HG02798 (cell line): ENCODE data around the gene CD74.

Experiments
- ATAC-seq: cut with Tn5 transposase; IDR thresholded peaks from one replicate; pipeline ENCODE4 v1.9.1; 2021; ENCODE audit warnings: mild to moderate bottlenecking; ENCODE audit not compliant: unreplicated experiment, poor library complexity

CD74 gene

DNA sequence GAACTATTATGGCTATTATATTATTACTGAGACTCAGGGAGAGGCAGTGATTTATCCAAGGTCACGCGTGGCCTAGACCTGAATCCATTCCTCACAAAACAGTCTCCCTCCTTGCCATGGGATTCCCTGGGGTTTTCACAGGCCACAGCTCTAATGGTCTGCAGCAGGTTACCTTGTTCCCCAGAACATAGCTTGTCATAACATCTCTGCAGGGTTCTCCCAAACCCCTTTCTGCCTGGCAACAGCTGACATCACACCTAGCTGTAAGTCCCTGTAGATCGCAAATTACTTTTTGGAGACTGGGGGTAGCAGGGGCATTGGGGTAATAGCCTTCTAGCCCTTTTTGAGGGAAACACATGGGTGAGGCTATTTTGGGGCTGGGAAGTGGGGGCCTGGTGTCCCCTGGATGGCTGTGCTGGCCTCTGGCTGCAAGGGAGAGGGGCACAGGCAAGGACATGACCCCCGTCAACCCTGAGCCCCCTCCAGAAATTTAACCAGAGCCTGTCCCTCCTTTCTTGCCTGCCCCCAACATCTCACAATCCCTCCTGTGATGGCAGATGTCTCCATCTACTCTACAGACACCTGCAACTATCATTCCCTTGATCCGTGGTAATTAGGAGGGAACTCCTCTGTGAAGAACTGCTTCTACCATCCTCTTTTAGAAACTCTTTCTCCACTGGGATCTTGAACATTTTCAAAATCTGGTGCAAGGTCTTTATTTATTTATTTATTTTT lies 1.3 kb downstream of the CD74 start:
- peak; percentile 11 for ATAC-seq

DNA sequence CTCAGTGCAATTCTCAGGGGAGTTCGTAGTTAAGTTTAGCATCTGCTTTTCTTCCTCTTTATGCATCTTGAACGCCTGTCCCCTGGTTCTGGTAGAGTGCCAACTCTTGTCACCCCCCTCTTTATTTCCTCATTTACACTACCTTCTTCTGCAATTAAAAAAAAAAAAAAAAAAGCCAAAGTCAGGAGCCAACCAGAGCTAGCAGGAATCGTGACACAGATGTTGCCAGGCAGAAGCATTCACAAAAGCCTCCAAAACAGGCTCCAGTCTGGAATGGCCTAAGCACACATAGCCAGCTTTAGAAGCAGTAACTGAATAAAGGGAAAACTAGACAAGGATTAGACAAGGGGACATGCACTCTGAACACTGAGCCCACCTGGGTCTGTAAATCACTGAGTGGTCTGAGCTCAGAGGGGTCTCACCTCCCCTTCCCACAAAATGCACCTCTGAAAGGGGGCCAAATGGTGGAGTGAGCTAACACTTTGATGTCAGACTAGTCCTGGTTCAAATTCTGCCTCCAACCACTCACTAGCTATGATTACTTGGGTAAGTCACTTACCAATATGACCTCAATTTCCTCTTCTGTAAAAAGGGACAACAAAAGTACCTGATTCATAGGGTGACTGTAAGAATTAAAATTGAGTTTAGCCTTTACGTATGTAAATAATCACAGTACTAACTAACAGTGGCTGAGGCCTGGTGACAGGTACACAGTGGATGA lies 2.0 kb downstream of the CD74 start:
- no peak for ATAC-seq

- peak; percentile 30 for ATAC-seq
Observed at GRCh38 chr5:150409638-150410523, 2.8 kb downstream of the CD74 start.

GRCh38 chr5:150408231-150408943 lies 4.3 kb downstream of the CD74 start:
- no peak for ATAC-seq

GRCh38 chr5:150407096-150407720 lies 5.5 kb downstream of the CD74 start:
- no peak for ATAC-seq

- no peak for ATAC-seq
Observed at GRCh38 chr5:150406723-150407095, 6.0 kb downstream of the CD74 start.

DNA sequence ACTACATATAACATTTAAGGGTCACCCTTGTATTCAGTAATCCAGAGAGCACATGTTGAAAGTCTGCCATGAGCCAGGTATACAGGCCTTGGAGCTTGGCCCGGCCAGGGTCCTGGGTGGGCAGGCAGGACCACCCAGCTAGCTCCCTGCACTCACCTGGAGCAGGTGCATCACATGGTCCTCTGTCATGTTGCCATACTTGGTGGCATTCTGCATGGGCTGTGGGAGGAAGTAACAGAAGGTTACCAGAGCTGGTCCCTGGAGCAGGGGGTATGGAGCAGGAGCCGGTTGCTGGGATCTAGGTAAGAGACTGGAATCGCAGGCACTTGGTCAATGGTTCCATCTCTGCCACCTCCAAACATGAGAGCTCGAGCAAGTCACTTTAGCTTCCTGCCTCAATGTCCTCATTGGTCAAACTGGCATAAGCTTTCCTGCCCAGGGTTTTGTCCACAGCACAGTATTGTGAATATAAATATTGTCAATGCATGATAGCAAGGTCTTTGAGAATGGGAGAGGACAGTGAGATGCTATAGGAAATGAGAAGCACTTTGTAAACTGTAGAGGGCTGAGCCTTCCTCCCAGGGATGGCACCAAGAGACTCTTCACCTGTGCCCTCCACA lies 6.5 kb downstream of the CD74 start:
- no peak for ATAC-seq

DNA sequence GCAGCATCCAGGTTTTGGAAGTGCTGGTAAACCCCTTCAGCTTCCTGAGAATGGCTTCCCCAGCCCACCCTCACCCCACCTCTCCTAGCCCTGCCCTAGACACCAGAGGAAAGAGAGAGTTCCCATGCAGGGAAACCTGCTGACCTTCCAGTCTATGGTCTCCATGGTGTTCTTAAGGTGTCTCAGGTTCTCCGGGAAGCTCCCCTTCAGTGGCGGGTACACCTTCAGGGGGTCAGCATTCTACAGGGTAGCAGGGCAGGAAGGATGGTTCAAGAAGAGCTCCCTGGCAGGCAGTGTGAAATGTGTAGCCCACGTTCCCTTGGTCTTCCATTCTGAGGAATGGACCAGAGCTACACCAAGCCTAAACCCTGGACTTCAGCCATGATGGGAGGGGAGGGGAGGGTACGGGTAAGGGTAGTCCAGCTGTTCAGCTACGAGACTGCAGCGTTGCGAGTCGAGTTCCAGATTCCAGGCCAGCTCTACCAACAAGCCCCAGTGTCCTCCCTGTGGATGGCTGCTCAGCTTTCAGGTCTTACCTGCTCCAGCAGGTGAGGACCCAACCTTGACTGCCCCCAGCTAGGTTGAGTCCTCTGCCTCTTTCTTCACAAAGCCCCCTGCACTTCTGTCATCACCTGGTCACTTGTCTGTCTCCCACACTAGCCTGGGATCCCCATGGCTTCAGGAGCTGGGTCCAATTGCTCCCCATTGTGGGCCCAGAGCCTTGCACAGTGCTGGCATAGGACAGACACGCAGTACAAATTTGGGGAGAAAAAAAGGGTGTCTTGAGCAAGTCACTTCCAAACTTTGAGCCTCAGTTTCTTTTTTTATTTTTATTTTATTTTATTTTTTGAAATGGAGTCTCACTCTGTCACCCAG lies 7.5 kb downstream of the CD74 start:
- no peak for ATAC-seq

DNA sequence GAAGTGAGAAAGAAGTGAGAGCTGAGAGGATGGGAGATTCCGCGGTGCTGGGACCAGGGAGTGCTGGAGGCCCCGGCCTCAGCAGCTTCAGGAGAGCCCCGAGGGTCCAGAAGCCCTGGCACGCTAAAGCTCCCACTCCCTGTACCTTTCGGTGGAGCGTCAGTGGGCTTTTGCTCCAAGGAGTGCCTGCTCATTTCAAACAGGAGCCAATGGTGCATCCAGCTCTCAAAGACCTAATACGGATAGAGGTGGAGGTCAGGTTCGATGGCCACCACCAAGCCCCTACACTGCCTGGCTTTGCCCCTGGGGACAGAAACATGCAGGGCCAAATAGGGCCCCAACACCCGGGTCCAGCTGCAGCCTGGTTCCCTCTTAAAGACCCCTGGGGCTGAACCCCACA lies 8.2 kb downstream of the CD74 start:
- no peak for ATAC-seq

- ATAC-seq: no peak
Observed at GRCh38 chr5:150404121-150404520, 8.6 kb downstream of the CD74 start.

DNA sequence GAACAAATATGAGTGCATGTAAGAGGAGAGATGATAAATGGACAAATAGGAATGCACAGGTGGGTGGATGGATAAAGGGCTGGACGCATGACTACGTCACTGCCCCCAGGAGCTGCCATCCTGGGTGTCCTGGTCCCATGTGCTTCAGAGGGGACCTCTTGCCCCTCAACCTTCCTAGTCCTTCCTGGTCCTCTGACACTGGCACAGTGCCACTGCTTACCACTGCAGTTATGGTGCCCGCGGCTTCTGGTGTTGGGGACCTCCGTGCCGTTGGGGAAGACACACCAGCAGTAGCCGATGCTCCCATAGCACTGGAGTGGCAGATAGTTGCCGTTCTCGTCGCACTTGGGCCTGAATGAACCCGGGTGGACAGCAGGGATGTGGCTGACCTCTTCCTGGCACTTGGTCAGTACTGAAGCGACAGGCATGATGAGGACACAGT lies 9.8 kb downstream of the CD74 start:
- ATAC-seq: no peak

- ATAC-seq: no peak
Observed at GRCh38 chr5:150402229-150402773, 10.4 kb downstream of the CD74 start.

DNA sequence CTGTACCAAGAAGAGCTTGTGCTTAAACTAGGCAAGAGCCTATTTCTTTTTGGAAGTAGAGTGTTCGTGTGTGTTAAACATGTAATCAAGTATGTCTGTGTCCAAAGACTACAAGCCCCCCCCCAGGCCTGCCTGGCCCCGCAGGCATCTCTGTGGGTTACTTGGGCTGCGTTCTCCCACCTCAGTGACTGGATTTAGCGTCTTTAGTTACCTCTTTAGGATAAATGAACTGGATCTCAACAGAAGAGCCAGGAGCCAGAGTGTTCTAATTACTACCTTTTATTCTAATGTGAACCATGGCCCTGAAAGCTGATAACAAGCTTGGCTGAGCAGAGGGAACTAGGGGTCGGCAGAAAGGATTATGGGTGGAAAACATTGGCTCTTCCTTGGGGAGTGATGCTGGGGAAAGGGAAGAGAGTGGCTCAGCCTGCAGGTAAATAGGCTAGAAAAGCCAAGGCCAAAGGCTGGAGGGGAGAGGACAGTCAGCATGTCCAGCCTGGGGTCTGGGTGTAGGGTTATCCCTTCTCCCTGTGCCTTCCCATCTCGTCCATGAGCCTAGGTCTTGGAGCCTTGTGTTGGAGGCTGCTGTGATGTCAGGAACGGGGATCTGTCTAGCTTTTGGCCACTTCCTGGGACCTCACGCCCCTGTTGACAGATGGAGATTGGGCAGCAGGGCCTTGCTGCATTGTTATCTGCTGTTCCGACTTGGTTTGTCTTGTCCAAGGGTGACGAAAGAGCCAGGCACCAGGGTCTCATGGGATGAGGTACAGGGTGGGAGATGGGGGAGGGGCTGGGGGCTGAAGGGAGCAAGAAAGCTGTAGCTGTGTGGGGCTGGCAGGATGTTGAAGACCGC lies 11.1 kb downstream of the CD74 start:
- no peak for ATAC-seq

GRCh38 chr5:150401076-150401375 lies 11.7 kb downstream of the CD74 start:
- ATAC-seq: no peak

DNA sequence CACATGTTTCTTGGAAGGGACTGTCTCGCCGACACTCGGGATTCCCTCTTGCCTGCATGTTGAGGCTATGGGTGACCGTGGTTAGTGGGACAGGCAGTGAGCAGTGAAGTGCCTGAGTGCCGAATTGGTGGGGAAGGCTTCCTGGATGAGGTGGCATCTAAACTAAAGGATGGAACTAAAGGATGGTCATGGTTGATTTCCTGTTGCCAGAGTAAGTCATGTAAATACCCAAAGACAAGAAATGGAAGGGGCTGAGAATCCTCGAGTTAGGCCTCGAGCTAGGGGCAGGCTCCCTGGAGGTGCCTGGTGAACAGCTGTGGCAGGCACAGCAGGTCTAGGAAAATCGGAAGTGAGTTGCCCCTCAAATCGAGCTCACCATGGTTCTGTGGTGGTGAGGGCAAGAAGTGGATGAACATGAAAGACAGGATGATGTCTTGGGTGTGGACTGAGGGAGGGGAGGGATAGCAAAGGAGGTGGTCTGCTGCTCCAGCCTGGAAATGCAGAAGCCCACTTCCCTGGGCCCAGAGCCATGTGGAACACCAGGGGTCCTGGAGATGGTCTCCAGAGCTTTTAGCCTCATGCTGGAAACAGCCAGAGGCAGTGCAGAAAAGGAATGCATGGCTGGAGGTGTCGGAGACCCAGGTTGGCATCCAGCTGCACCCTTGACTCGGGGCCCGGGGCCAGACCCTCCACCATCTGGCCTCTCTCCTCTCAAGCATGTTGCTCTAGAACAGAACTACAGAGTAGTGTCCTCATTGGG lies 12.2 kb downstream of the CD74 start:
- no peak for ATAC-seq

DNA sequence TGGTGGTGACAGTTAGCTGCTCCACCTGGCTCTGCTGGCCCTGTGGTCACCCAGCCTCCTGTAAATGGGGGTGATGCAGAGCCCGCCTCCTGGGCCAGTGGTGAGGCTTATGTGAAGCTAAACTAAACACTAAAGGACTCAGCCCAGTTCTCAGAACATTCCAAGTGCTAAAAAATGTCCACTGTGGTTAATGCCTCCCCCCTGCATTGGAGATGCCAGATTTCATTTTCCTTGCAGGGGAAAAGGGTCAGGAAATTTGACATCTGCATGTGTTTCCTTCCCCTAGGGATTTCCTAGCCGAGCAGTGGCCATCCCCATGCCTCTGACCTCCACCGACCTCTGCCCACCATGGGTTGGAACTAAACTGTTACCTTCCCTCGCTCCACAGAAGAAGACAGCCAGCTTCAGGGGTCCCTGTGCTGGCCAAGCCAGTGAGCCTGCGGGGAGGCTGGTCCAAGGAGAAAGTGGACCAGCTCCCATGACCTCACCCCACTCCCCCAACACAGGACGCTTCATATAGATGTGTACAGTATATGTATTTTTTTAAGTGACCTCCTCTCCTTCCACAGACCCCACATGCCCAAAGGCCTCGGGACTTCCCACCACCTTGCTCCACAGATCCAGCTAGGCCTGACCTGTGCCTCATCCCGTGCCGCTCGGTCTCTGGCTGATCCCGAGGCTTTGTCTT lies 13.0 kb downstream of the CD74 start:
- ATAC-seq: peak; percentile 15
